T-helper 9 cell (primary cell): ENCODE data around the gene DLEC1.

Experiments
- DNase-seq: peaks from one replicate; pipeline ENCODE4 v3.0.0-alpha.2; 2020

The DLEC1 gene

GRCh38 chr3:38088126-38089078, 49.4 kb downstream of the DLEC1 start:
- DNase-seq = no peak

- DNase-seq = no peak
Observed at GRCh38 chr3:38089163-38089562, 50.2 kb downstream of the DLEC1 start.

DNA sequence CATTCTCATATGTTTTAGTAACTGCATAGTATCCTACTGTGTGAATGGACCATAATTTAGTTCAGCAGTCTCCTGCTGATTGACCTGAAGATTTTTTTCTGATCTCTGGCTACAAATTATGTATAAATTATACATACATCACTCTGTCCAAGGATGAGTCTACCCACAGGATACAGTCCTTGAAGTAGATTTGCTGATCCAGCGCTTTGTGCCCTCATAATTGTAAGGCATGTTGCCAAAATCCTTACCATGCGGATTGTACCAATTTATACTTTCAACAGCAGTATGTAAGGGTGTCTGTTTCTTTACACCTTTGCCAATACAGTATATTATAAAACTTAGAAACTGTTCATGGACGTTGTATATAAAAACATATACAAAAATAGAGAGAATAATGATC, 51.4 kb downstream of the DLEC1 start:
- DNase-seq = no peak

GRCh38 chr3:38094999-38095398, 56.0 kb downstream of the DLEC1 start:
- DNase-seq = no peak

DNA sequence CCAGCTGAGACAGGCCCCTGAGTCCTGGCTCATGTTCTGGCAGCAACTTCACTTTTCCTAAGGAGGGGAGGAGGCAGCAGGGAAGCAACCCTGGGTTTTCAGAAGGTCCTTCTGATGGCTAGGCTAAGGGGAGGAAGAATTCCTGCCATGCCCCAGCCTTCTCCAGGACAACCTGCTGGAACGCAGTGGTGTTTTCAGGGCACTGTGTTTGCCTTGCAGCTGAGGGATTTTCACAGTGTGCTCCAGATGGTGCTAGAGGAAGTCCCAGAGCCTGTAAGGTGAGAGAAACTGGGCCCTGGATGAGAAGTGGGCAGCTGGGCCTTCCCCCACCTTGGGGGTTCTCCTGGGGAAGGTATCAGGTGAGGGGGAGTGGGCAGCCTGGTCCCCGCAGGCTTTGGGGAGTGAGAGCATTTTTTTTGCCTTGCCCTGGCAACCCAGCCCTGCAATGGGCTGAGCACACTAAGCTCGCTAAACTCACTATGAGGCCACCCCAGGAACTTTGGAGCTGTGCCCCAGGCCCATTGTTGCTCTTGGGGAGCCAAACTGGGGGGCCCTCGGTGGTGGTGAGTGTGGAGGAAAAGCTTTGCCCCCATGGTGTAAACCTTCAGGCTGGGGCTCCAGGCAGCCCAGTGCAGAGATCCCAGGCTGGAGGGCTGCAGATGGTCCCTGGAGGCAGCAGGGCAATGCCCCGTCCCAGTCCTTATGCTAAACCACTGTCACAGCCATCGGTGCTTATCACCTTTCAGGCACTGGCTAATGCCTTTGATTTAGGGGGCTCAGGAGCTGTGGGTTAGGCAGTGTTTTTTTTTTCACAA, 56.9 kb downstream of the DLEC1 start:
- no peak for DNase-seq

GRCh38 chr3:38097446-38098375, 58.7 kb downstream of the DLEC1 start:
- no peak for DNase-seq

GRCh38 chr3:38098376-38098723, 59.3 kb downstream of the DLEC1 start:
- DNase-seq = no peak

DNA sequence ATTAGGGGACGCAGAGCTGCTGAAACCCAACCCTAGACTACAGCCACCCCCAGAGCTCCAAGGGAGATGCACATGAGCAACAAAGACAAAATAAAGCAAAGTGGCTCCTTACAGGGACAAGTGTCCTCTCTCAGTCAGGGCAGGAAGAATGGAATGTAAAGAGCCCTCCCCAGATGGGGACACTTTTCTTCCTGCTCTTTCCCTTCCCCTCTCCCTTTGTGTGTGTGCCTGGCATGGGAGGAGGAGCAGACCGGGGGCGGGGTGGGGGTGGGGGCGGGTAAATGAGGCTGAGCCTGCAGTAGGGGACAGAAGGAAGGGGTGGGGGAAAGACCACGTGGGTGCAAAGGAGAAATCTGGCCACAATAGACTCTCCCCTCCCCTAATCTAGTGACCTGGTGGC, 60.5 kb downstream of the DLEC1 start:
- no peak for DNase-seq

GRCh38 chr3:38100498-38100897, 61.5 kb downstream of the DLEC1 start:
- no peak for DNase-seq

GRCh38 chr3:38101811-38102443, 62.9 kb downstream of the DLEC1 start:
- DNase-seq = no peak

DNA sequence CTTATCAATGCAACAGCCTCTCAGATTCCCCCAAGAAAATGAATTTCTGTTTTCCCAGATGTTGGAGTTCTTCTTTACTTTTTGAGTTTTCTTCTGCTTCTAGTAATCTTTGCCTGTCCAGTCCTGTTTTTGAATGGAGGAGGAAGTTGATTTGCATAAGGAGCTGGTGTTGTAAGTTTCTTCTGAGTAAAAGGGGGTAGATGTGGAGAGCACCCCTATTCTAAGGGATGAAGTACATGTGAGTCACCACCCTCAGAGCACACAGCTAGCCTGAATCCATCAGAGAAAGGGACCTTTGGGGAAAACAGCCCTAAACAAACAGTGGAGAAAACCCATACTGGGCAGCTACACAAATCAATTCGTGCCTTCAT, 63.4 kb downstream of the DLEC1 start:
- DNase-seq = no peak

GRCh38 chr3:38105525-38105924, 66.5 kb downstream of the DLEC1 start:
- DNase-seq = no peak

GRCh38 chr3:38107911-38108648, 69.1 kb downstream of the DLEC1 start:
- no peak for DNase-seq

DNA sequence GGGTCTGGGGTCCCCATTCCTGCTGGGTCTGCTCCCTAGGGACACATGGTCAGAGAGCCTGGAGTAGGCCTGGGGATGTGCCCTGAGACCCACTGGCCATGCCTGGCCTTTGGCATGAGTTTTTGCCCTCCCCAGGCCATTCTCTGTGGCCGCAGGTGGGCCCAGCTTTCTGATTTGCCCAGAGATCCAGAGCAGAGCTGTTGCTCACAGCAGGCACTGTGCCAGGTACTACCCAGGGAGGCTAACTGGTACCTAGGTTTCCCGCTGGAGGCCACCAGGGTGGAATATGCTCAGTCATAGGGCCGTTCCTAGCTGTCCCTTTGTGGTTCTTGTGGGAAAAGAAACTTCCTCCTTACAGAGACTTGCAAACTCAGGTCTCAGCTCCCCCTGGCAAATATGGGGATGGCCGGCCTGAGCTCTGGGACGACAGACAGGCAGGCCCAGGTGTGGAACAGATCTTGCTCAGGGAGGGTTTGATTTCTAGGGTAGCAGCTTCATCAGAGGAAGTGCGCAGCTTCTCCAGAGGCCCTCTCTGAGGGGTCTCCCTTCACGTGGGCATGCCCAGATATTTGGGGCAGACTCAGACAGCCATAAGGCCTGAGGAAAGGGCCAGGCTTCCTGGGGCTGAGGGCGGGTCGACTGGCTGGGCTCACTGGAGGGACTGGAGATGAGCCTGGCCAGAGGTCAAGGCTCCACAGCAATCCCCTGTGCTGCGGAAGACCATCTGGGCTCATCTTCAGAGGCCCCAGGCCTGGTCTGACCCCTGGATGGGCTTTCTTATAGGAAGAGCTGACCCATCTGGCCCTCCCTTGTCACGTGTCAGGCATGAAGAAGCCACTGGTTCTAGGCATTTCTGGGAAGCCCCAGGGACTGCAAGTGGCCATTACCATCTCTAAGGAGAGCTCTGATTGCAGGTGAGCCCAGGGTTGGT, 69.9 kb downstream of the DLEC1 start:
- no peak for DNase-seq

GRCh38 chr3:38109580-38110313, 70.7 kb downstream of the DLEC1 start:
- DNase-seq = no peak

- no peak for DNase-seq
Observed at GRCh38 chr3:38110314-38111050, 71.5 kb downstream of the DLEC1 start.

- DNase-seq = no peak
Observed at GRCh38 chr3:38111201-38111600, 72.2 kb downstream of the DLEC1 start.

DNA sequence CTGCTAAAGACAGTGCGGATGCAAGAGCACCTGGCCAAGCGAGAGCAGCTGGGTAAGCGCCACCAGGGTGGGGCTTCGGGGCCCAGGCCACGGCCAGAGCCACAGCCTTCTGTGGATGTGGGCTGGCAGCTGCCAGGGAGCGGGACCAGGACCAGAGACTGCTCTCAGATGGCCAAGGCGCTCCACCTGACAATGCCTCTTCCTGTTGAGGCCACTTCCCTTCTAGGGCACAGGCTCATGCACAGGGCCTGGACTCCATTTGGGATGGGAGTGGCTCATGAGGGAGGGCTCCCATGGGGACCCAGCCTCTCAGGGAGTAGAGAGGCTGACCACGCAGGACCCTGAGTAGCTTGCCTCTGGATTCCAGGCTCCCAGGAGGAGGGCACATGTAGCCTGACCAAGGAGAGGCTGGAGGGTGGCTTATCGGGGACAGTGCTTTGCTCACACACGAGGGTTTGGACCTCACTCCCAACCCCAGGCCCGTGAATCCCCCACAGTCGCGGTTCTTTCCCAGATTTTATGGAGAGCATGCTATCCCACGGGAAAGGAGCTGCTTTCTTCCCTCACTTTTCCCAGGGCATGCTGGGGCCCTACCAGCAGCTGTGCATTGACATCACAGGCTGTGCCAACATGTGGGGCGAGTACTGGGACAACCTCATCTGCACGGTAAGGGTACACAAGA, 72.8 kb downstream of the DLEC1 start:
- DNase-seq = no peak
